ENCODE data around the gene PRKCZ.

PRKCZ gene

GRCh38 chr1:2068951-2069350 is 18.7 kb downstream of the PRKCZ start:
- TF ChIP-seq FOXP2 (optimal IDR thresholded peaks at IDR 0.05; ENCODE audit: borderline replicate concordance, extremely low read depth, extremely low read length, insufficient read depth) (no peak), POLR2AphosphoS5 (IDR thresholded peaks at IDR 0.05; ENCODE audit: low read depth, low read length) (no peak), REST (IDR thresholded peaks at IDR 0.05; ENCODE audit: insufficient read depth in 1 of 2, low read depth in 2 of 2, low read length in 2 of 2) (no peak), SIN3A (IDR thresholded peaks at IDR 0.05; ENCODE audit: borderline replicate concordance, insufficient read depth, low read length) (no peak), TAF1 (IDR thresholded peaks at IDR 0.05; ENCODE audit: borderline replicate concordance, insufficient read depth, low read length) (no peak)

- no peak for TF ChIP-seq POLR2AphosphoS5 (IDR thresholded peaks at IDR 0.05; ENCODE audit: low read depth, low read length)
- no peak for TF ChIP-seq REST (IDR thresholded peaks at IDR 0.05; ENCODE audit: insufficient read depth in 1 of 2, low read depth in 2 of 2, low read length in 2 of 2)
- TF ChIP-seq TAF1 (IDR thresholded peaks at IDR 0.05; ENCODE audit: borderline replicate concordance, insufficient read depth, low read length) = no peak
- no peak for TF ChIP-seq FOXP2 (optimal IDR thresholded peaks at IDR 0.05; ENCODE audit: borderline replicate concordance, extremely low read depth, extremely low read length, insufficient read depth)
- TF ChIP-seq SIN3A (IDR thresholded peaks at IDR 0.05; ENCODE audit: borderline replicate concordance, insufficient read depth, low read length) = no peak
Measured at GRCh38 chr1:2070016-2070415, 19.8 kb downstream of the PRKCZ start.

GRCh38 chr1:2070800-2071530 is 20.8 kb downstream of the PRKCZ start:
- TF ChIP-seq SIN3A (IDR thresholded peaks at IDR 0.05; ENCODE audit: borderline replicate concordance, insufficient read depth, low read length) = no peak
- TF ChIP-seq REST (IDR thresholded peaks at IDR 0.05; ENCODE audit: insufficient read depth in 1 of 2, low read depth in 2 of 2, low read length in 2 of 2) = no peak
- TF ChIP-seq FOXP2 (optimal IDR thresholded peaks at IDR 0.05; ENCODE audit: borderline replicate concordance, extremely low read depth, extremely low read length, insufficient read depth) = no peak
- no peak for TF ChIP-seq POLR2AphosphoS5 (IDR thresholded peaks at IDR 0.05; ENCODE audit: low read depth, low read length)
- no peak for TF ChIP-seq TAF1 (IDR thresholded peaks at IDR 0.05; ENCODE audit: borderline replicate concordance, insufficient read depth, low read length)

- TF ChIP-seq SIN3A (IDR thresholded peaks at IDR 0.05; ENCODE audit: borderline replicate concordance, insufficient read depth, low read length) (no peak), FOXP2 (optimal IDR thresholded peaks at IDR 0.05; ENCODE audit: borderline replicate concordance, extremely low read depth, extremely low read length, insufficient read depth) (no peak), REST (IDR thresholded peaks at IDR 0.05; ENCODE audit: insufficient read depth in 1 of 2, low read depth in 2 of 2, low read length in 2 of 2) (no peak), TAF1 (IDR thresholded peaks at IDR 0.05; ENCODE audit: borderline replicate concordance, insufficient read depth, low read length) (no peak), POLR2AphosphoS5 (IDR thresholded peaks at IDR 0.05; ENCODE audit: low read depth, low read length) (no peak)
Measured at GRCh38 chr1:2072109-2072806, 22.0 kb downstream of the PRKCZ start.

Measured in PFSK-1 (cell line).